Peyer's patch (tissue), 4 donors: Measurements from ENCODE around the gene SPRED1.

Experiments used
- POLR2A ChIP-seq, 2 donors: fragments of 450-650 bp; IDR thresholded peaks; one replicate each; pipeline ENCODE4 v1.5.1; 2017; ENCODE audit warnings: antibody characterized with exemption in 2 of 2, mild to moderate bottlenecking in 2 of 2, moderate library complexity in 2 of 2
- TF ChIP-seq, protein P1 (sequence below), 6 experiments: fragments of 450-650 bp in 4 of 6; fragments of 200-600 bp in 2 of 6; sonication (generic) in 1 of 6; IDR thresholded peaks; one replicate each; pipeline ENCODE4 v1.5.1; 2017 to 2019; ENCODE audit warnings: antibody characterized with exemption in 6 of 6, mild to moderate bottlenecking in 3 of 6, moderate library complexity in 1 of 6

DNA sequence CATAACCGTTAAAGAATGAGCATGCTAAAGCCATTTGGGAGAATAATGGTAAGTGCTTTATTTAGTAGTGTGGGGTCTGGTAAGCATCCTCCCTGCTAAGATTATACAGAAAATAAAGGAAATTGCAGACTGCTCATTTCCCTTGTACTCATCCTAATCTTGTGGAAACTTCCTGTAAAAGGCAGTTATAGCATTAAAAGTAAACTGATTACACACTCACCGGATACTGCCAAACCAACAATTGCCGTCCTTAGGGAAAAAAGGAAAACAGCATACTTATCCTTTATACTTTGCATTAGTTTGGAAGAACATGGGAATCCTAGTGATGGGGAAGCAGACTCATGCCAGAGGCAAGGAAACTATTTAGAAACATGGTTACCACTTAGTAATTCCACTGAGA is 5.3 kb upstream of the SPRED1 start:
- TF ChIP-seq POLR2A (IDR thresholded peaks at IDR 0.05), result no peak
- TF ChIP-seq, protein P1, sequence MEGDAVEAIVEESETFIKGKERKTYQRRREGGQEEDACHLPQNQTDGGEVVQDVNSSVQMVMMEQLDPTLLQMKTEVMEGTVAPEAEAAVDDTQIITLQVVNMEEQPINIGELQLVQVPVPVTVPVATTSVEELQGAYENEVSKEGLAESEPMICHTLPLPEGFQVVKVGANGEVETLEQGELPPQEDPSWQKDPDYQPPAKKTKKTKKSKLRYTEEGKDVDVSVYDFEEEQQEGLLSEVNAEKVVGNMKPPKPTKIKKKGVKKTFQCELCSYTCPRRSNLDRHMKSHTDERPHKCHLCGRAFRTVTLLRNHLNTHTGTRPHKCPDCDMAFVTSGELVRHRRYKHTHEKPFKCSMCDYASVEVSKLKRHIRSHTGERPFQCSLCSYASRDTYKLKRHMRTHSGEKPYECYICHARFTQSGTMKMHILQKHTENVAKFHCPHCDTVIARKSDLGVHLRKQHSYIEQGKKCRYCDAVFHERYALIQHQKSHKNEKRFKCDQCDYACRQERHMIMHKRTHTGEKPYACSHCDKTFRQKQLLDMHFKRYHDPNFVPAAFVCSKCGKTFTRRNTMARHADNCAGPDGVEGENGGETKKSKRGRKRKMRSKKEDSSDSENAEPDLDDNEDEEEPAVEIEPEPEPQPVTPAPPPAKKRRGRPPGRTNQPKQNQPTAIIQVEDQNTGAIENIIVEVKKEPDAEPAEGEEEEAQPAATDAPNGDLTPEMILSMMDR (IDR thresholded peaks at IDR 0.05), result no peak
